IMR-90 (cell line): ENCODE data around the gene ELMO1. TPM values are rescaled to one million over a fixed set of nuclear protein-coding genes. Genes with fewer than 3 reads are reported as not detected.

Experiments
- ATAC-seq: fragments of 200-7000 bp; cut with Tn5 transposase; 2 replicates; pipeline ENCODE4 v1.9.1; 2020; ENCODE audit warnings: low read depth, mild to moderate bottlenecking, moderate library complexity
- BruUV-seq: library from RNA; stranded (reverse); fragments of 400-500 nt; replicated peaks from 2 replicates; lab custom pipeline; 2021; lab: Mats Ljungman, UMichigan
- CTCF ChIA-PET: fragments of 300-600 bp; formaldehyde crosslinking; extraction: SDS; loops from one replicate; lab custom pipeline; 2021; ENCODE audit warnings: antibody characterized with exemption; lab: Yijun Ruan, JAX
- POLR2A ChIA-PET: fragments of 300-600 bp; sonication (Branson Sonifier 250); formaldehyde crosslinking; loops from one replicate; lab custom pipeline; 2022; ENCODE audit warnings: antibody characterized with exemption; ENCODE audit not compliant: unreplicated experiment; lab: Charles Lee
- DNase-seq: peaks from one replicate; pipeline ENCODE4 v3.0.0; 2013
- H2AFZ ChIP-seq: replicated peaks from 2 replicates; pipeline ENCODE3; 2013; ENCODE audit warnings: low read length, mild to moderate bottlenecking; ENCODE audit not compliant: poor library complexity
- H2AK5ac ChIP-seq: 2 replicates; pipeline ENCODE4 v1.6.1; 2013; ENCODE audit warnings: low read depth, low read length, inconsistent platforms
- H2AK9ac ChIP-seq: replicated peaks from 2 replicates; pipeline ENCODE3; 2013; ENCODE audit warnings: mild to moderate bottlenecking, low read depth, low read length, moderate library complexity; ENCODE audit not compliant: poor library complexity
- H2BK120ac ChIP-seq: 2 replicates; pipeline ENCODE4 v1.6.1; 2013; ENCODE audit warnings: low read depth, low read length, inconsistent platforms
- H2BK15ac ChIP-seq: 3 replicates; pipeline ENCODE4 v1.6.1; 2013; ENCODE audit warnings: low read depth, low read length, inconsistent platforms
- H2BK20ac ChIP-seq: 2 replicates; pipeline ENCODE4 v1.6.1; 2013; ENCODE audit warnings: low read depth, mild to moderate bottlenecking, inconsistent platforms, low read length, moderate library complexity
- H2BK5ac ChIP-seq: 2 replicates; pipeline ENCODE4 v1.6.1; 2013; ENCODE audit warnings: mild to moderate bottlenecking, low read depth, low read length, inconsistent platforms; ENCODE audit not compliant: poor library complexity, severe bottlenecking
- H3K14ac ChIP-seq: replicated peaks from 2 replicates; pipeline ENCODE4 v1.6.1; 2013; ENCODE audit warnings: low read depth, low read length, inconsistent platforms
- H3K18ac ChIP-seq: 2 replicates; pipeline ENCODE4 v1.6.1; 2013; ENCODE audit warnings: low read depth, low read length, control low read depth
- H3K23ac ChIP-seq: 2 replicates; pipeline ENCODE4 v1.6.1; 2013; ENCODE audit warnings: low read depth, low read length, inconsistent platforms
- H3K27ac ChIP-seq: 2 replicates; pipeline ENCODE4 v1.5.1; 2013; ENCODE audit warnings: mild to moderate bottlenecking, control low read depth, low read length; ENCODE audit not compliant: insufficient read depth
- H3K27me3 ChIP-seq: 2 replicates; pipeline ENCODE4 v1.6.1; 2013; ENCODE audit warnings: low read length; ENCODE audit not compliant: control insufficient read depth, insufficient read depth
- H3K36me3 ChIP-seq: 2 replicates; pipeline ENCODE4 v1.6.1; 2013; ENCODE audit warnings: low read length, mixed read lengths; ENCODE audit not compliant: control insufficient read depth, insufficient read depth
- H3K4ac ChIP-seq: 2 replicates; pipeline ENCODE4 v1.6.1; 2013; ENCODE audit warnings: low read depth, low read length, inconsistent platforms
- H3K4me1 ChIP-seq: 2 replicates; pipeline ENCODE4 v1.6.1; 2013; ENCODE audit warnings: low read length, mixed read lengths; ENCODE audit not compliant: control insufficient read depth, insufficient read depth
- H3K4me2 ChIP-seq: 2 replicates; pipeline ENCODE4 v1.6.1; 2013; ENCODE audit warnings: low read depth, mild to moderate bottlenecking, control low read depth, low read length, moderate library complexity
- H3K4me3 ChIP-seq: 2 replicates; pipeline ENCODE4 v1.5.1; 2013; ENCODE audit warnings: low read depth, mild to moderate bottlenecking, control low read depth, low read length, moderate library complexity; ENCODE audit not compliant: insufficient read depth
- H3K56ac ChIP-seq: 2 replicates; pipeline ENCODE4 v1.6.1; 2013; ENCODE audit warnings: low read length, inconsistent platforms; ENCODE audit not compliant: insufficient read depth; ENCODE audit errors: extremely low read depth
- H3K79me1 ChIP-seq, 2 experiments: 2 replicates each; pipeline ENCODE4 v1.6.1; 2013; ENCODE audit warnings: low read length in 2 of 2, inconsistent platforms in 1 of 2, low read depth in 1 of 2
- H3K9ac ChIP-seq: 2 replicates; pipeline ENCODE4 v1.6.1; 2013; ENCODE audit warnings: low read depth, low read length, control low read depth
- H3K9me1 ChIP-seq: 2 replicates; pipeline ENCODE4 v1.6.1; 2013; ENCODE audit warnings: low read length, inconsistent platforms; ENCODE audit not compliant: insufficient read depth
- H3K9me3 ChIP-seq: 2 replicates; pipeline ENCODE4 v1.6.1; 2013; ENCODE audit warnings: low read length; ENCODE audit not compliant: control insufficient read depth, insufficient read depth
- H4K20me1 ChIP-seq: 2 replicates; pipeline ENCODE4 v1.6.1; 2013; ENCODE audit warnings: low read length, inconsistent platforms; ENCODE audit not compliant: insufficient read depth
- H4K5ac ChIP-seq: 2 replicates; pipeline ENCODE4 v1.6.1; 2013; ENCODE audit warnings: mild to moderate bottlenecking, low read depth, low read length, control low read depth
- H4K8ac ChIP-seq, 2 experiments: 2 replicates each; pipeline ENCODE4 v1.6.1; 2013; ENCODE audit warnings: low read depth in 2 of 2, low read length in 2 of 2, control low read depth in 1 of 2, inconsistent platforms in 1 of 2
- H4K91ac ChIP-seq: 2 replicates; pipeline ENCODE4 v1.6.1; 2013; ENCODE audit warnings: low read depth, low read length, inconsistent platforms; ENCODE audit not compliant: insufficient read depth
- BHLHE40 ChIP-seq: fragments of 150-350 bp; IDR thresholded peaks from 2 replicates; pipeline ENCODE4 v1.6.1; 2016; ENCODE audit warnings: mild to moderate bottlenecking, low read depth, low read length
- CEBPB ChIP-seq: IDR thresholded peaks from 2 replicates; pipeline ENCODE4 v1.6.1; 2012; ENCODE audit warnings: low read depth, low read length, improper control_type of control experiment
- CHD1 ChIP-seq: IDR thresholded peaks from 2 replicates; pipeline ENCODE4 v1.6.1; 2012; ENCODE audit warnings: low read depth, low read length, improper control_type of control experiment
- CTCF ChIP-seq: conservative IDR thresholded peaks from 2 replicates; pipeline ENCODE4 v1.5.1; 2012; ENCODE audit warnings: mild to moderate bottlenecking, low read depth, low read length, improper control_type of control experiment
- ELK1 ChIP-seq: fragments of 150-350 bp; IDR thresholded peaks from 2 replicates; pipeline ENCODE4 v1.6.1; 2016; ENCODE audit warnings: low read depth, mild to moderate bottlenecking, low read length, moderate library complexity, borderline replicate concordance
- FOS ChIP-seq: fragments of 150-350 bp; IDR thresholded peaks from 2 replicates; pipeline ENCODE4 v1.6.1; 2016; ENCODE audit warnings: low read depth, low read length
- MAFK ChIP-seq: IDR thresholded peaks from 2 replicates; pipeline ENCODE4 v1.6.1; 2012; ENCODE audit warnings: low read depth, low read length, improper control_type of control experiment
- MXI1 ChIP-seq: IDR thresholded peaks from 2 replicates; pipeline ENCODE4 v1.6.1; 2012; ENCODE audit warnings: low read depth, mild to moderate bottlenecking, low read length, moderate library complexity, borderline replicate concordance
- NFE2L2 ChIP-seq: fragments of 150-350 bp; IDR thresholded peaks from 2 replicates; pipeline ENCODE4 v1.6.1; 2016; ENCODE audit warnings: low read depth, mild to moderate bottlenecking, low read length
- POLR2A ChIP-seq: IDR thresholded peaks from 2 replicates; pipeline ENCODE4 v1.6.1; 2012; ENCODE audit warnings: mild to moderate bottlenecking, low read depth, low read length
- RAD21 ChIP-seq: IDR thresholded peaks from 2 replicates; pipeline ENCODE4 v1.6.1; 2012; ENCODE audit warnings: low read length, improper control_type of control experiment
- RFX5 ChIP-seq: IDR thresholded peaks from 2 replicates; pipeline ENCODE4 v1.8.0; 2012; ENCODE audit warnings: low read depth, mild to moderate bottlenecking, low read length, moderate library complexity
- USF2 ChIP-seq: fragments of 150-350 bp; IDR thresholded peaks from 2 replicates; pipeline ENCODE4 v1.6.1; 2017; ENCODE audit warnings: mild to moderate bottlenecking, antibody characterized with exemption, low read length, low read depth
- WGBS, 2 experiments: methylation state at CpG; one replicate each; pipeline versions ENCODE4 v1.1.5 to v1.1.7; 2013; ENCODE audit warnings: missing lambda C conversion rate in 2 of 2; ENCODE audit not compliant: insufficient read length in 1 of 2; ENCODE audit errors: extremely low coverage in 2 of 2; 5-methylcytosine and 5-hydroxymethylcytosine counted together
- dilution Hi-C: fragments of 300-500 bp; cut with HindIII; formaldehyde crosslinking; loops from one replicate; pipeline ENCODE4 v1.14.3; 2018; ENCODE audit warnings: low sequenced_read_pairs; ENCODE audit not compliant: unreplicated experiment
- in situ Hi-C: fragments of 300-500 bp; cut with MboI; formaldehyde crosslinking; loops from 3 replicates; pipeline ENCODE4 v1.14.3; 2019; ENCODE audit warnings: low sequenced_read_pairs, inconsistent platforms, mixed read lengths
- intact Hi-C: fragments of 100-400 bp; cut with micrococcal nuclease; formaldehyde crosslinking; loops from 2 replicates; pipeline ENCODE4 v1.10.0; 2022
- polyA plus RNA-seq, 3 experiments: library from polyadenylated mRNA; depleted of rRNA; stranded (reverse); fragments of >200 nt; gene quantifications; 2 replicates each; pipeline ENCODE4 v1.2.3, GENCODE V29; 2012; ENCODE audit warnings: low replicate concordance in 1 of 3
- total RNA-seq: library from RNA; depleted of rRNA; stranded (reverse); fragments of >200 nt; gene quantifications from 2 replicates; pipeline ENCODE4 v1.2.3, GENCODE V29; 2012

Gene ELMO1
- total and polyA plus RNA-seq, 2 of the 4 experiments (the other 2 are of a cell fraction), result 0.03 TPM; not detected in 1

- Histone ChIP-seq H2AK5ac (no peak overlapping the region), H3K79me1 (no peaks in the 10 kb centered on the region), H3K23ac (no peak overlapping the region), H2AK9ac (no peak overlapping the region), H3K27ac (no peak overlapping the region), H3K56ac (no peak overlapping the region), H3K9me1 (no peaks in the 10 kb centered on the region), H3K4me1 (no peaks in the 10 kb centered on the region), H3K9ac (no peak overlapping the region), H3K36me3 (no peaks in the 10 kb centered on the region), H4K20me1 (no peaks in the 10 kb centered on the region), H3K14ac (no peak overlapping the region), H2AFZ (no peak overlapping the region), H2BK20ac (no peak overlapping the region), H3K27me3 (no peaks in the 10 kb centered on the region; the same call in 1 of the 2 replicates), H4K5ac (no peak overlapping the region), H3K4ac (no peak overlapping the region), H4K8ac (no peak overlapping the region), H4K91ac (no peak overlapping the region), H3K4me3 (no peak overlapping the region), H3K4me2 (no peak overlapping the region), H2BK120ac (no peak overlapping the region), H3K9me3 (no peaks in the 10 kb centered on the region), H3K18ac (no peak overlapping the region), H2BK5ac (no peak overlapping the region), H2BK15ac (no peak overlapping the region)
- CTCF ChIA-PET, result interaction anchor here (1.1 to 6.6 kb wide), 3 partner anchors 16 to 228 kb away, joined by 4 to 104 read pairs (median 60); no protein-coding TSS in a partner anchor
- intact Hi-C loops (no loop called here), dilution Hi-C loops (no loop called here), in situ Hi-C loops (loop anchor here (25.0 kb wide), 1 partner anchor 484 kb away; no protein-coding TSS in a partner anchor)
- BruUV-seq, result no TSS peak
- no peak for TF ChIP-seq ELK1
- TF ChIP-seq CHD1, result no peak
- no peak for TF ChIP-seq POLR2A
- no peak for TF ChIP-seq MXI1
- no peak for TF ChIP-seq MAFK
- no peak for TF ChIP-seq CEBPB
- TF ChIP-seq RFX5, result no peak
- TF ChIP-seq BHLHE40, result no peak
- no peak for TF ChIP-seq USF2
- TF ChIP-seq CTCF, result no peak
- TF ChIP-seq NFE2L2, result no peak
- TF ChIP-seq FOS, result no peak
- no peak for TF ChIP-seq RAD21
- DNase-seq (no peak), ATAC-seq (no peak)
- POLR2A ChIA-PET, result no interaction called here
- no CpG with 5 or more reads among the region's 9 CpGs for WGBS, 2 experiments
Observed at GRCh38 chr7:36971515-36972139, 477.0 kb downstream of the ELMO1 start.
